GM19468 (cell line): ENCODE results near the gene PTPRD.
"Not testable (repeated sequence)": the region's sequence is repeated elsewhere in the genome, so short reads cannot be mapped to it uniquely, and the experiment has no call there.

Experiments used
- ATAC-seq: cut with Tn5 transposase; IDR thresholded peaks from one replicate; pipeline ENCODE4 v1.9.1; 2021; ENCODE audit warnings: mild to moderate bottlenecking, moderate library complexity, moderate number of reproducible peaks; ENCODE audit not compliant: unreplicated experiment; ENCODE audit errors: extremely low read depth

Gene PTPRD

DNA sequence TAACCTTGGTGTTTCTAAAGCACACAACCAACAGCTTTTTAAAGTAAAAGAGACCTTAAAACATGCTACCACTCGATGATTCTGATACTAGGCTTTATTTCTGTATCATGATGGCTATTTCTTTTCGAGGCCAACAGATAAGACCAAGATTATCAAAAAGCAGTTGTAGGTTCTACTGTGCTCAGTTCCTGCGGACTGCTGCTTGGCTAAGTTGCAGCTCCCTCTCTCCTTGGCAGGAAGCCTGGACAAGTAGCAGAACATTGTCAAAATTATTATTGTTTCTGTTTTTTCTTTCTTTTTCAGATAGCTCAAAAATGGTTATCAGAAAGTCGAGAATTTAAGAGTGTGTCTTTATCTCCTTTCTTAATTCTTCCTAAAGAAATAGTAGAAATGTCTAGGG lies 607.6 kb downstream of the PTPRD start:
- ATAC-seq, result no peak

DNA sequence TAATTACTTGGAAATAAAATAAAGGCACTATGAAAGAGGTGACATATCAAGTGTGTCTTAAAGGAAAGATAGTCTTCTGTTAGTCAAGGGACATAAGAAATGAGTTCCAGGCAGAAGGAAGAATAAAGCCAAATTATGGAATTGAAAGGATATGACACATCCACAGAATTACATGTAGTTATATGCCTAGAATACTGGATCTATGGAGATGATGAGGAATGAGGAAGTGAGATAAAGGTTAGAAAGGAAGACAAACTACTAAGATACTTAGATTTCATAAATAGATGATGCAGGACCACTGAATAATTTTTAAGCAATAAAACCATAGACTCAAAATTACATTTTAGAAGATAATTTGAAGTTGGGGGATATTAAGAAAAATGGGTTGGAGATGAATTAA lies 609.8 kb downstream of the PTPRD start:
- no peak for ATAC-seq

DNA sequence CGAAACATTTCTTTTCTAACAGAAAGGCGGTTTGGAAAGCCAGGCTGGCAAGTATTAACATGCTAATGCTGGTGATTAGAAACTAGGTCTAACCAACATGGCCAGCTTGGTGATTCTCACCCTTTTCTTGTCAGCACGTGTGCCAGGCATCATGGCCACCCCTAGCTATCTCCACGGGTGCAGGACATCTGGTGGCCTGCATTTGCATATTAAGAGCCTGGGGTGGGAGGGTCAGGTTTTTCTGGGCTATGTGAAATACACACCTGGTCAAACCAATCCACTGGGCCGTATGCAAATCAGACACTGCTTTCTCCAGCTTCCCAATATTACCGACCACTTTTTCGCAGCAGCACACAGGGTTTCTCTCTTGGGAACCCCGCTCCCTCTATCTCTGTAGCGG lies 612.1 kb downstream of the PTPRD start:
- ATAC-seq, result no peak

DNA sequence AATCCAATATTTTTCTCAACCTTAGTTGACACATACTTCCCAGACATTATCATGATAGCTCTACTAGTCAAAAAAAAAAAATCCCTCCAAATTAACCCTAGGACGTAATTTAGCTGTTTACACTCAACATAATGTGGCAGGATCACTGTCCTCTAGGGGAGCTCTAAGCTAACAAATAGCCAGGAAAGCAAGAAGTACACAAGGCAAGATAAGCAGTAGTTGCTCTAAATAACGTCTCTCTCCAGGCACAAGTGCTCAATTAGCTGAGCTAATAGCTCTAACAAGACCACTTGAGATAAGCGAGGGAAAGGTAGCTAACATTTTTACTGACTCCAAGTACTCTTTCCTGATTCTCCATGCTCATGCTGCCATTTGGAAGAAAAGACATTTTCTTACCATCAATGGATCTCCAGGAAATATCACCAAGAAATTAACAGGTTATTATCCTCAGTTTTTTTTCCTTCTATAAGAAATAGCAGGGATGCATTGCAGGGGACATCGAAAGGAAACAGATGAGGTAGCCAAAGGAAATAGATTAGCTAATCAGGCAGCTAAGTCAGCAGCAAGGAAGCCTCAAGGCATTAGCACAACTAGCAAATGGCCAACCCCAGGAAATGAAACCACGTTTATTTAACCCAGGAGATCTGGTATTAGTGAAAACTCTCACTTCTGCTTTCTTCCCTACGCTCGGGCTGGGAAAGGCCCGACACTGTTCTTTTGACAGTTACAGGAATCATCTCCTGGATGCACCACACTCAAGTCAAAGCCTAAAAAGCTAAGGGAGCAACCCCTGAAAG lies 614.1 kb downstream of the PTPRD start:
- no peak for ATAC-seq

GRCh38 chr9:9997585-9997984 lies 615.2 kb downstream of the PTPRD start:
- ATAC-seq, result no peak

DNA sequence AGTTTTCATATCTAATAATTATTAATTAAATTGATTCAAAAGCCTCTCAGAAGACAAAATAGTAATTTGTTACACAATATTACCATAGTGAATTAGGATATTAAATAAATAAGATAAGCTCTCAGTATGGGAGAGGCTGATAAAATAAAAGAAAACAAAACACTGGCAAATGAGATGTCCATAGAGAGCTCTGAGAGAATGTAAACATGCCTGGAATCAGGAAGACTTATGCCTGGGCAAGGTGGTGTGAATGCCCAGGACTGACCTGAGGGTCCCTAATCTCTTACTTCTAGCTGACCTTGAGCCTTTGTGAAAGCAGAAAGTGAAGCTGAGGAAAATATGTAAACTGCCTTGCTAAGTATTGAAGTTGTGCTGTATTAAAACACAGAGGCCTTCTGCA lies 616.5 kb downstream of the PTPRD start:
- ATAC-seq, result no peak

DNA sequence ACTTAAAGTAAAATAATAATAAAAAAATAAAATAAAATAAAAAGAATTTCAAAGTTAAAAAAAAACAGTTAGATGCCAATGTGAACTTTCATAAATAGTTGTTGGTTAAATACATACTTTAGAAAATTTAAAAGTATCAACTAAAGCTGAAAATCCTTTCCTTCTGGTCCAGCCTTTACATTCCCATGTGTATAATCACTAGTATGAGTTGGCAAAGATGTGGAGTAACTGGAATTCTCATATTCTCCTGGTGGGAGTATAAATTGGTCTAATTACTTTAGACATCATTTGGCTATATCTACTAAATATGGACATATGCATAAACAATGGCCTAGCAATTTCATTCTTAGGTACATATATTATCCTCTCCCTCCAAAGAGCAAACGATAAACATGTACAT lies 619.9 kb downstream of the PTPRD start:
- no peak for ATAC-seq

DNA sequence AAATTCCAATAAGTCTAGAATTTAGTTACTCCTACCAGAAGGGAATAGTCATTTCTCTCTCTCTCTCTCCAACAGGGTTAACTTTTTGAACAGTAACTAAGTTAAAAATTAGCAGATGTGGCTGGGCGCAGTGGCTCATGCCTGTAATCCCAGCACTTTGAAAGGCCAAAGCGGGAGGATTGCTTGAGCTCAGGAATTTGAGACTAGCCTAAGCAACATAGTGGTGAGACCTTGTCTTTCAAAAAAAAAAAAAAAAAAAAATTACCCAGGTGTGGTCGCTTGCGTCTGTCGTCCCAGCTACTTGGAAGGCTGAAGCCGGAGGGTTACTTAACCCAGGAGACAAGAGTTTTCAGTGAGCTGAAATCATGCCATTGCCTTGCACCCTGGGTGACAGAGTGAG lies 639.7 kb downstream of the PTPRD start:
- no peak for ATAC-seq

DNA sequence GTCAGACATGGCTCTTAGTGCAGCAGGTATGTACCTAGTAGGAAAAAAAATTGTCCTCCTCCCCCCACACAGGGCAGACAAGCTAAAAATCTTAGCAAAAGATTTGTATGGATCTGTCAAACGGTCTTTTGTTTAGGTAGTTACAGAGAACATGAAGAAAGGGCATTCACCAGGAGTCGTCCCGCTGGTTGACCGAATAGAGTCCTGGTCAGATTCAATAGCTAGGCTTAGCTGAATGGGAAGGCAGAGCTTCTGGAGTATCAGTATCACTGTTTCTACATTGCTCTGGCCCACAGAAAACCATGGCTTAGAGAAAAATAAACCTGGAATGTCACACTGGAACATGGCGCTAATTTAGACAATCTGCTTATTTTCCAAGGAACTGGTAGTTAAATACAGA lies 642.3 kb downstream of the PTPRD start:
- ATAC-seq, result no peak

GRCh38 chr9:9963841-9964240 lies 649.0 kb downstream of the PTPRD start:
- ATAC-seq, result no peak

- no peak for ATAC-seq
Measured at GRCh38 chr9:9961934-9962333, 650.9 kb downstream of the PTPRD start.

DNA sequence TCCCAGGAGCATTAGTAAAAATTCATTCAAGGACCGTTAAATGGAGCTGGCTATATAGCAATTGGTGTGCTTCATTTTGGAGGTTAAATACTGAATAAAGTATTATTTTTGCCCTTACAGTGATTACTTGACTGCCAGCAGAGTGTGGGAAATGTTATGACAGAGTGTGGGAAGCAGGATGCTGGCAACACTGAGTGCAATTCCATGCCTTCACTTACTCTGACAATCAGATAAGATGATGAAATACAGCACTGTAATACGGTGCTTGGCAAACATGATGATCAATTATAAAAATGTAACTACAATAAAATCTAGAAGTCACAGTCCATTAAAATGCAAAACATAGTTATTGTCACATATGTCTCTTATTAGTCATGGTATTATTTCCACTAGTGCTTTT lies 651.3 kb downstream of the PTPRD start:
- ATAC-seq, result no peak

GRCh38 chr9:9951556-9952160 lies 661.1 kb downstream of the PTPRD start:
- ATAC-seq, result no peak

DNA sequence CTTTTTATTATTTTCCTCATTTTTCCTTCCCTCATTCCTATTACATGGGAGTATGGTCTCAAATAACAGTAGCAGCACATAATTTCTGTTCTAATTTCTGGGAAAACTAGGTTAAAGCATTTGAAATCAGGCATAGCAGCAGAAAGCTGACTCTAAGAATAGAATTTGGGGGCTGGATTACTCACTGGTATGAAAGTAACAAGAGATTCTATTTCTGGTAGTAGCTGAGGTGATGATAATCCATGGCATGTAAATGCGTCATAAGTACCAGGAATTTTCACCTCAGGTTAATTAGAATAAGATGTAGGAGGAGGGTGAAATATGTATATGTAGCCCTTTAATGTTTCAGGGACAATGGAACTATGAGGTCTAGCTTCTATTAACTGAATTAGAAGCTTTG lies 662.0 kb downstream of the PTPRD start:
- ATAC-seq, result no peak

- no peak for ATAC-seq
Measured at GRCh38 chr9:9949978-9950377, 662.8 kb downstream of the PTPRD start.

- no peak for ATAC-seq
Measured at GRCh38 chr9:9949368-9949767, 663.4 kb downstream of the PTPRD start.

DNA sequence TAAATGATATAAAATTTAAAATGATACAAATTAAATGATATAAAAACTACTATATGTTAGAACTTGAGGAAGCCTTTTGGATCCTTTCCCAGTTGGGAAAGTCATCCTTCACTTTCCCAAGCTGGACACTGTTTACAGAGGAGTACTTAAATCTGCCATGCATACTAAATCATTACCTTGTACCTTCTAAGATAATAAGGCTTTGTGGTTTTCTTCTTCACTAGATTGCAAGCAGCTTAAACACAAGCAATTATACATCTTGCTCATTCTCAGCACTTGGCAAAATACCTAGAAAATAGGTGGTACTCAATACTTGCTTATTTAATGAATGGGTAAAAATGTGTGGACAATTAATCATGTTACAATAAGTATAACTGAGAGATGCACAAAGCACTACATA lies 666.8 kb downstream of the PTPRD start:
- ATAC-seq, result no peak

- no peak for ATAC-seq
Measured at GRCh38 chr9:9942764-9943424, 669.9 kb downstream of the PTPRD start.

DNA sequence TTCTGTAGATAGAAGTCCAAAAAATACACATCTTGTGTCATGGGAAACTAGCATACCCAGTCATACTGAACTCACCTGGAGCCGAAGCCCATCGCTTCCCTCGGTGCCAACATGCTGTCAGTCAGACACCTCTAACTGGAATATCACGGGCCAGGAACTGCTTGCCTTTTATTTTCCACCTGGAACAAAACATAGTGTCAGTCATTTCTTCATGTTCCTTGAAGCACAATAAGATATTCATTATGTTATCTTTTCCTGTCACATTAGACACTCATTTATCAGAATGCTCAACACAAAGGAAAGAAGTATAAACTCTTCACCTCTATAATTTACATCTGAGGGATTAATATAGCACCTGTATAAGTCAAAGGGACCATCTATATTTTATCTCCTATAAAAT lies 674.4 kb downstream of the PTPRD start:
- ATAC-seq, result no peak

- not testable (repeated sequence) for ATAC-seq
Measured at GRCh38 chr9:9931464-9931863, 681.3 kb downstream of the PTPRD start.

- ATAC-seq, result peak; percentile 32
Measured at GRCh38 chr9:9924376-9924775, 688.4 kb downstream of the PTPRD start.

GRCh38 chr9:9921805-9922204 lies 691.0 kb downstream of the PTPRD start:
- ATAC-seq, result no peak
